Measurements from ENCODE around the gene FBF1.
"Not testable (repeated sequence)": the region's sequence is repeated elsewhere in the genome, so short reads cannot be mapped to it uniquely, and the experiment has no call there.

The FBF1 gene

GRCh38 chr17:75897160-75898019 lies 43.5 kb downstream of the FBF1 start:
- peak in 5 of 56 donors; percentile 38 to 58 (median 50) for DNase-seq

- DNase-seq = peak in 54 of 56 donors; percentile 28 to 89 (median 73)
Observed at GRCh38 chr17:75896415-75897159, 44.3 kb downstream of the FBF1 start, which contains the start of gene TRIM65. TRIM65 (minus strand) TSS chr17:75896951; CDS start chr17:75896937, 14 bp downstream.

GRCh38 chr17:75895370-75896155 lies 45.3 kb downstream of the FBF1 start:
- no peak for DNase-seq

- DNase-seq = no peak
Observed at GRCh38 chr17:75894049-75894733, 46.7 kb downstream of the FBF1 start.

GRCh38 chr17:75893305-75894048 lies 47.4 kb downstream of the FBF1 start:
- DNase-seq = no peak

- peak in 19 of 56 donors; percentile 13 to 65 (median 42) for DNase-seq
Observed at GRCh38 chr17:75892556-75893224, 48.2 kb downstream of the FBF1 start.

- DNase-seq = no peak
Observed at GRCh38 chr17:75891605-75892555, 49.0 kb downstream of the FBF1 start.

GRCh38 chr17:75891022-75891604 lies 49.7 kb downstream of the FBF1 start:
- DNase-seq = no peak

GRCh38 chr17:75889454-75889853 lies 51.4 kb downstream of the FBF1 start:
- no peak for DNase-seq

GRCh38 chr17:75888484-75888883 lies 52.4 kb downstream of the FBF1 start:
- no peak for DNase-seq

- DNase-seq = not testable (repeated sequence)
Observed at GRCh38 chr17:75885860-75886259, 55.0 kb downstream of the FBF1 start.

- DNase-seq = no peak
Observed at GRCh38 chr17:75885431-75885830, 55.4 kb downstream of the FBF1 start.

GRCh38 chr17:75881678-75882454 lies 59.0 kb downstream of the FBF1 start:
- DNase-seq = no peak

- DNase-seq = no peak
Observed at GRCh38 chr17:75880266-75880665, 60.6 kb downstream of the FBF1 start.

- DNase-seq = peak in 45 of 56 donors; percentile 17 to 76 (median 52)
Observed at GRCh38 chr17:75878174-75878998, 62.5 kb downstream of the FBF1 start, which contains the start of gene TRIM47. TRIM47 (minus strand) TSS chr17:75878581; CDS start chr17:75878548, 33 bp downstream.

GRCh38 chr17:75877752-75878173 lies 63.1 kb downstream of the FBF1 start:
- peak in 34 of 56 donors; percentile 23 to 74 (median 52) for DNase-seq
